CD14-positive monocyte (primary cell): Measurements from ENCODE around the gene LRRN2. TPM values are rescaled to one million over a fixed set of nuclear protein-coding genes. Genes with fewer than 3 reads are reported as not detected.

Source experiments
- DNase-seq, 3 donors: peaks; one replicate each; pipeline ENCODE4 v3.0.0-alpha.2; 2011 to 2022
- H2AFZ ChIP-seq: 2 replicates; pipeline ENCODE4 v1.6.0; 2012; ENCODE audit warnings: mild to moderate bottlenecking, low read depth, low read length, inconsistent platforms; ENCODE audit not compliant: insufficient read depth, poor library complexity, severe bottlenecking
- H3K27ac ChIP-seq, 2 donors: 1 replicate in 1 of 2; 2 replicates in 1 of 2; pipeline ENCODE4 v1.5.1; 2012 to 2013; ENCODE audit warnings: low read length in 2 of 2, control low read depth in 1 of 2, inconsistent platforms in 1 of 2, low read depth in 1 of 2, mild to moderate bottlenecking in 1 of 2
- H3K27me3 ChIP-seq, 2 donors: one replicate each; pipeline versions ENCODE4 v1.6.0 to v1.6.1; 2011 to 2013; ENCODE audit warnings: low read length in 2 of 2; ENCODE audit not compliant: control insufficient read depth in 2 of 2, insufficient read depth in 2 of 2
- H3K36me3 ChIP-seq, 2 donors: replicated peaks in 1 of 2; 1 replicate in 1 of 2; 2 replicates in 1 of 2; pipeline versions ENCODE4 v1.5.1 to v1.6.1; 2012 to 2013; ENCODE audit warnings: low read length in 2 of 2, control low read depth in 1 of 2, inconsistent platforms in 1 of 2, mild to moderate bottlenecking in 1 of 2; ENCODE audit not compliant: insufficient read depth in 2 of 2, control insufficient read depth in 1 of 2
- H3K4me1 ChIP-seq, 2 donors: 1 replicate in 1 of 2; 2 replicates in 1 of 2; pipeline versions ENCODE4 v1.5.1 to v1.6.1; 2012 to 2013; ENCODE audit warnings: low read length in 2 of 2, control low read depth in 1 of 2, inconsistent platforms in 1 of 2, mild to moderate bottlenecking in 1 of 2, moderate library complexity in 1 of 2; ENCODE audit not compliant: insufficient read depth in 2 of 2, control insufficient read depth in 1 of 2
- H3K4me2 ChIP-seq: replicated peaks from 2 replicates; pipeline ENCODE3; 2012; ENCODE audit warnings: low read length, moderate library complexity, mild to moderate bottlenecking; ENCODE audit not compliant: poor library complexity, severe bottlenecking; ENCODE audit errors: extremely low read depth
- H3K4me3 ChIP-seq, 3 experiments: fragments of 200-600 bp in 1 of 3; sonication (generic) in 1 of 3; replicated peaks in 1 of 3; 1 replicate in 2 of 3; 2 replicates in 1 of 3; pipeline ENCODE4 v1.5.1; 2011 to 2013; ENCODE audit warnings: low read length in 3 of 3, mild to moderate bottlenecking in 3 of 3, control low read depth in 2 of 3, low read depth in 2 of 3, inconsistent platforms in 1 of 3, moderate library complexity in 1 of 3
- H3K79me2 ChIP-seq: 2 replicates; pipeline ENCODE4 v1.6.0; 2012; ENCODE audit warnings: mild to moderate bottlenecking, control low read depth, inconsistent platforms, low read length, moderate library complexity; ENCODE audit not compliant: insufficient read depth
- H3K9ac ChIP-seq: 2 replicates; pipeline ENCODE4 v1.6.0; 2017; ENCODE audit warnings: low read length, mild to moderate bottlenecking; ENCODE audit not compliant: insufficient read depth, poor library complexity, severe bottlenecking
- H3K9me3 ChIP-seq, 2 donors: replicated peaks in 1 of 2; 1 replicate in 1 of 2; 2 replicates in 1 of 2; pipeline versions ENCODE4 v1.5.1 to v1.6.1; 2012 to 2013; ENCODE audit warnings: low read length in 2 of 2, control low read depth in 1 of 2; ENCODE audit not compliant: control insufficient read depth in 1 of 2, insufficient read depth in 1 of 2
- H4K20me1 ChIP-seq: 2 replicates; pipeline ENCODE4 v1.6.0; 2012; ENCODE audit warnings: mild to moderate bottlenecking, low read length, control low read depth, moderate library complexity; ENCODE audit not compliant: insufficient read depth
- H3K27ac Mint-ChIP-seq, 7 donors: one replicate each; pipeline ENCODE4 v1.8.0; 2020; ENCODE audit warnings: mild to moderate bottlenecking in 7 of 7, mixed read lengths in 7 of 7, moderate library complexity in 6 of 7, inconsistent platforms in 2 of 7
- H3K27me3 Mint-ChIP-seq, 3 donors: one replicate each; pipeline ENCODE4 v1.8.0; 2021 to 2022; ENCODE audit warnings: low read depth in 3 of 3, mild to moderate bottlenecking in 3 of 3, mixed read lengths in 3 of 3, moderate library complexity in 3 of 3, inconsistent platforms in 1 of 3
- H3K36me3 Mint-ChIP-seq, 2 donors: one replicate each; pipeline ENCODE4 v1.8.0; 2020; ENCODE audit warnings: mixed read lengths in 2 of 2, inconsistent platforms in 1 of 2, mild to moderate bottlenecking in 1 of 2
- H3K4me1 Mint-ChIP-seq: one replicate; pipeline ENCODE4 v1.8.0; 2020; ENCODE audit warnings: mild to moderate bottlenecking, mixed read lengths
- H3K4me3 Mint-ChIP-seq, 2 donors: one replicate each; pipeline ENCODE4 v1.8.0; 2020; ENCODE audit warnings: mild to moderate bottlenecking in 2 of 2, mixed read lengths in 2 of 2, moderate library complexity in 1 of 2
- H3K9me3 Mint-ChIP-seq, 7 donors: one replicate each; pipeline ENCODE4 v1.8.0; 2020 to 2022; ENCODE audit warnings: mixed read lengths in 7 of 7, mild to moderate bottlenecking in 6 of 7, moderate library complexity in 6 of 7, inconsistent platforms in 2 of 7
- WGBS: methylation state at CpG from one replicate; pipeline ENCODE4 v1.1.5; 2013; ENCODE audit warnings: missing lambda C conversion rate; ENCODE audit not compliant: insufficient coverage; 5-methylcytosine and 5-hydroxymethylcytosine counted together
- intact Hi-C, 2 donors: fragments of 100-400 bp; cut with micrococcal nuclease; formaldehyde crosslinking; loops; one replicate each; pipeline versions ENCODE4 v1.15.0 to v1.15.1; 2023
- polyA plus RNA-seq, 3 donors: library from polyadenylated mRNA; depleted of rRNA in 1 of 3; unstranded in 2 of 3; stranded (reverse) in 1 of 3; fragments of 300-500 nt in 2 of 3; fragments of >200 nt in 1 of 3; fragmentation: Illumina TruSeq in 2 of 3; gene quantifications; 1 replicate in 2 of 3; 2 replicates in 1 of 3; pipeline ENCODE4 v1.2.3, GENCODE V29; 2012 to 2021
- TF ChIP-seq, protein P1 (sequence below): fragments of 200-600 bp; IDR thresholded peaks from one replicate; pipeline ENCODE4 v1.8.0; 2022; ENCODE audit warnings: antibody characterized with exemption, mild to moderate bottlenecking

LRRN2 gene
- polyA plus RNA-seq, 3 donors, result not detected

- WGBS, result 92% methylated on average over 3 of the region's 3 CpGs
- peaks cover 0 to 26% of the 10 kb centered on the region in 2 donors for H3K27me3 ChIP-seq
- TF ChIP-seq, protein P1, sequence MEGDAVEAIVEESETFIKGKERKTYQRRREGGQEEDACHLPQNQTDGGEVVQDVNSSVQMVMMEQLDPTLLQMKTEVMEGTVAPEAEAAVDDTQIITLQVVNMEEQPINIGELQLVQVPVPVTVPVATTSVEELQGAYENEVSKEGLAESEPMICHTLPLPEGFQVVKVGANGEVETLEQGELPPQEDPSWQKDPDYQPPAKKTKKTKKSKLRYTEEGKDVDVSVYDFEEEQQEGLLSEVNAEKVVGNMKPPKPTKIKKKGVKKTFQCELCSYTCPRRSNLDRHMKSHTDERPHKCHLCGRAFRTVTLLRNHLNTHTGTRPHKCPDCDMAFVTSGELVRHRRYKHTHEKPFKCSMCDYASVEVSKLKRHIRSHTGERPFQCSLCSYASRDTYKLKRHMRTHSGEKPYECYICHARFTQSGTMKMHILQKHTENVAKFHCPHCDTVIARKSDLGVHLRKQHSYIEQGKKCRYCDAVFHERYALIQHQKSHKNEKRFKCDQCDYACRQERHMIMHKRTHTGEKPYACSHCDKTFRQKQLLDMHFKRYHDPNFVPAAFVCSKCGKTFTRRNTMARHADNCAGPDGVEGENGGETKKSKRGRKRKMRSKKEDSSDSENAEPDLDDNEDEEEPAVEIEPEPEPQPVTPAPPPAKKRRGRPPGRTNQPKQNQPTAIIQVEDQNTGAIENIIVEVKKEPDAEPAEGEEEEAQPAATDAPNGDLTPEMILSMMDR, result no peak
- Mint-ChIP-seq H3K27me3 (peaks cover 23 to 28% (median 24%) of the 10 kb centered on the region in 3 donors), H3K9me3 (peaks cover 0 to 4% (median 0%) of the 10 kb centered on the region in 7 donors), H3K4me1 (peaks cover 4% of the 10 kb centered on the region), H3K36me3 (no peaks in the 10 kb centered on the region), H3K4me3 (no peak overlapping the region), H3K27ac (no peak overlapping the region)
- no peak for DNase-seq
- H3K27ac ChIP-seq, result no peak overlapping the region
- H3K79me2 ChIP-seq, result no peaks in the 10 kb centered on the region
- intact Hi-C loops, result no loop called here
- H3K4me3 ChIP-seq, result no peak overlapping the region
- no peak overlapping the region for H3K9ac ChIP-seq
- no peaks in the 10 kb centered on the region for H3K36me3 ChIP-seq
- no peak overlapping the region for H2AFZ ChIP-seq
- H3K9me3 ChIP-seq, result no peaks in the 10 kb centered on the region
- no peak overlapping the region for H3K4me2 ChIP-seq
- H3K4me1 ChIP-seq, result no peaks in the 10 kb centered on the region
- no peaks in the 10 kb centered on the region for H4K20me1 ChIP-seq
Observed at GRCh38 chr1:204709021-204709420, 23.5 kb upstream of the LRRN2 start.

DNA sequence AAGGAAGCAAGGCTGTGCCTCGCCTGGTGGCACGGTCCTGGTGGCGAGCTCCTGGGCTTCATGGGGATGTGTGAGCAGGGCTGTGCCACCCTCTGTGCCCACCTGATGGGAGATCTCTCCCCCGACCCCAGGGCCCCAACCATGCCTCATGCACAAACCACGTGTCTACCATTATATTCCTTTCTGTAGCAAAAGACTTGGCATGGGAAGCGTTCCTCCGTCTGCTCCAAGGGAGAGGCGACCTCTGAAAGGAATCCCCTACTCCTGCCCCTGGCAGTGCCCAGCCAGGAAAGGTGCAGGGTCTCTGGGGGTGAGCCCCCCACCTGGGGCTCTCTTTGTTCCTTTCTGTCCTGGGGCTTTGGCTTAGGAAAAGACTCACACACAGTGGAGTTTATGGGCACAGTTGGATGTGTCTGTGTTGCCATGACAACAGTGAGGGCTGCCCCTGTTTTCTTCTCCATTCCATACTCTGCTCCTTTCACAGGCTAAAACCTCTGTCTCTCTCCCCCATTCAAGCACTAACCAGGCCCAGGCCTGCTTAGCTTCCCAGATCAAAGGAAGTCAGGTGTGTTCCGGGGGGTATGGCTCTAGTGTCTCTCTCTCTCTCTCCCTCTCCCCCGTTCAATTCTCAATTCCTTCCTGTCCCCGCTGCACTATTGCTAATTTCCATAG, 21.4 kb upstream of the LRRN2 start:
- Histone ChIP-seq H3K4me2 (no peak overlapping the region), H2AFZ (no peak overlapping the region), H3K27me3 (peaks cover 0 to 14% of the 10 kb centered on the region in 2 donors), H3K9ac (no peak overlapping the region), H3K4me1 (no peaks in the 10 kb centered on the region), H3K36me3 (no peaks in the 10 kb centered on the region), H3K9me3 (no peaks in the 10 kb centered on the region), H3K79me2 (no peaks in the 10 kb centered on the region), H3K4me3 (no peak overlapping the region), H4K20me1 (no peaks in the 10 kb centered on the region), H3K27ac (no peak overlapping the region)
- H3K4me3 Mint-ChIP-seq, result no peak overlapping the region
- WGBS, result 98% methylated on average over 5 of the region's 11 CpGs
- peaks cover 4% of the 10 kb centered on the region for H3K4me1 Mint-ChIP-seq
- H3K36me3 Mint-ChIP-seq, result no peaks in the 10 kb centered on the region
- no peak for DNase-seq
- peak overlapping the region in 1 of 7 donors; percentile 72 for H3K27ac Mint-ChIP-seq
- peaks cover 12 to 19% (median 13%) of the 10 kb centered on the region in 3 donors for H3K27me3 Mint-ChIP-seq
- intact Hi-C loops, result no loop called here
- H3K9me3 Mint-ChIP-seq, result peaks cover 0 to 2% (median 0%) of the 10 kb centered on the region in 7 donors
- TF ChIP-seq, protein P1, result no peak
